HCT116 (cell line): ENCODE measurements around the gene LYRM9. TPM values are rescaled to one million over a fixed set of nuclear protein-coding genes. Genes with fewer than 3 reads are reported as not detected.

Experiments used
- ATAC-seq: fragments of 200-7000 bp; cut with Tn5 transposase; 2 replicates; pipeline ENCODE4 v1.9.1; 2020; ENCODE audit warnings: mild to moderate bottlenecking, moderate library complexity
- BruUV-seq: library from RNA; stranded (reverse); fragments of 400-500 nt; replicated peaks from 2 replicates; lab custom pipeline; 2021; lab: Mats Ljungman, UMichigan
- CTCF ChIA-PET: fragments of 300-600 bp; sonication (Branson Sonifier 250); formaldehyde crosslinking; loops from one replicate; lab custom pipeline; 2021; ENCODE audit warnings: antibody characterized with exemption; lab: Charles Lee
- POLR2A ChIA-PET: fragments of 300-600, 350-600 bp; sonication (Branson Sonifier 250); formaldehyde crosslinking; loops from one replicate; lab custom pipeline; 2021; ENCODE audit warnings: antibody characterized with exemption; lab: Charles Lee
- RAD21 ChIA-PET, 2 experiments: fragments of 300-600 bp; sonication (Branson Sonifier 250); formaldehyde crosslinking; loops; one replicate each; lab custom pipeline; 2023; ENCODE audit warnings: low total read pairs in 2 of 2; ENCODE audit not compliant: uncharacterized antibody in 2 of 2, unreplicated experiment in 2 of 2, low non-redundant PET in 1 of 2; lab: Charles Lee
- DNase-seq: peaks from one replicate; pipeline ENCODE4 v3.0.0-alpha.2; 2010; ENCODE audit warnings: low read depth, low spot score
- H2AFZ ChIP-seq: fragments of 200-600 bp; shearing (Covaris generic), sonication (generic); 2 replicates; pipeline ENCODE4 v1.6.1; 2017; ENCODE audit warnings: low read depth, mixed run types, mixed read lengths, antibody characterized with exemption, low read length; ENCODE audit not compliant: poor library complexity, severe bottlenecking
- H3K27ac ChIP-seq: 2 replicates; pipeline ENCODE4 v1.5.1; 2012; ENCODE audit warnings: low read depth, low read length
- H3K27me3 ChIP-seq: fragments of 200-600 bp; sonication (generic); 2 replicates; pipeline ENCODE4 v1.6.1; 2016; ENCODE audit warnings: mixed run types, low read length, mixed read lengths; ENCODE audit not compliant: insufficient read depth
- H3K36me3 ChIP-seq, 2 experiments: fragments of 200-500 bp in 1 of 2; fragments of 200-600 bp in 1 of 2; sonication (Bioruptor generic) in 1 of 2; sonication (generic) in 1 of 2; 2 replicates each; pipeline versions ENCODE4 v1.5.1 to v1.6.1; 2014 to 2016; ENCODE audit warnings: low read length in 2 of 2, inconsistent platforms in 1 of 2, mixed read lengths in 1 of 2, mixed run types in 1 of 2; ENCODE audit not compliant: insufficient read depth in 2 of 2, control insufficient read depth in 1 of 2
- H3K4me1 ChIP-seq, 2 experiments: fragments of 200-600 bp in 1 of 2; sonication (generic) in 1 of 2; 2 replicates each; pipeline versions ENCODE4 v1.5.1 to v1.6.1; 2012 to 2017; ENCODE audit warnings: low read length in 2 of 2, inconsistent platforms in 1 of 2, mild to moderate bottlenecking in 1 of 2, mixed read lengths in 1 of 2, mixed run types in 1 of 2, moderate library complexity in 1 of 2; ENCODE audit not compliant: insufficient read depth in 2 of 2, control insufficient read depth in 1 of 2
- H3K4me2 ChIP-seq: fragments of 200-600 bp; sonication (generic); 2 replicates; pipeline ENCODE4 v1.6.1; 2017; ENCODE audit warnings: mixed run types, low read length, mixed read lengths
- H3K4me3 ChIP-seq, 2 experiments: fragments of 200-600 bp in 1 of 2; sonication (generic) in 1 of 2; replicated peaks in 1 of 2; 2 replicates each; pipeline ENCODE4 v1.5.1; 2011 to 2016; ENCODE audit warnings: low read length in 2 of 2, control low read depth in 1 of 2, low read depth in 1 of 2, mild to moderate bottlenecking in 1 of 2, mixed read lengths in 1 of 2, mixed run types in 1 of 2
- H3K79me2 ChIP-seq: fragments of 200-600 bp; sonication (generic); 2 replicates; pipeline ENCODE4 v1.6.1; 2017; ENCODE audit warnings: mild to moderate bottlenecking, mixed run types, low read length, moderate library complexity, mixed read lengths; ENCODE audit not compliant: insufficient read depth
- H3K9ac ChIP-seq: fragments of 200-600 bp; sonication (generic); 2 replicates; pipeline ENCODE4 v1.6.1; 2016; ENCODE audit warnings: low read length, mixed read lengths
- H3K9me2 ChIP-seq: fragments of 200-600 bp; sonication (generic), shearing (Covaris generic); 2 replicates; pipeline ENCODE4 v1.6.1; 2017; ENCODE audit warnings: mixed run types, mild to moderate bottlenecking, moderate library complexity; ENCODE audit not compliant: insufficient read depth
- H3K9me3 ChIP-seq, 2 experiments: fragments of 200-500 bp in 1 of 2; fragments of 200-600 bp in 1 of 2; sonication (Bioruptor generic) in 1 of 2; sonication (generic) in 1 of 2; 2 replicates each; pipeline ENCODE4 v1.6.1; 2014 to 2017; ENCODE audit warnings: low read length in 2 of 2, mixed read lengths in 2 of 2, inconsistent platforms in 1 of 2, low read depth in 1 of 2, mild to moderate bottlenecking in 1 of 2, mixed run types in 1 of 2, moderate library complexity in 1 of 2; ENCODE audit not compliant: control insufficient read depth in 1 of 2, insufficient read depth in 1 of 2
- H4K20me1 ChIP-seq: fragments of 200-600 bp; sonication (generic), shearing (Covaris generic); 2 replicates; pipeline ENCODE4 v1.6.1; 2017; ENCODE audit warnings: mixed run types, mild to moderate bottlenecking, moderate library complexity; ENCODE audit not compliant: insufficient read depth
- YY1 ChIP-seq: IDR thresholded peaks from 2 replicates; pipeline ENCODE4 v1.6.1; 2011; ENCODE audit warnings: low read length, low read depth, moderate library complexity, mild to moderate bottlenecking; ENCODE audit not compliant: insufficient replicate concordance; ENCODE audit errors: extremely low read depth
- ZBTB33 ChIP-seq: IDR thresholded peaks from 2 replicates; pipeline ENCODE4 v1.6.1; 2011; ENCODE audit warnings: mild to moderate bottlenecking, low read length, moderate library complexity; ENCODE audit not compliant: insufficient replicate concordance; ENCODE audit errors: extremely low read depth
- intact Hi-C: fragments of 100-400 bp; cut with micrococcal nuclease; formaldehyde crosslinking; loops from 2 replicates; pipeline ENCODE4 v1.10.0; 2022
- total RNA-seq: library from RNA; stranded (reverse); gene quantifications from one replicate; pipeline ENCODE4 v1.2.1, GENCODE V29; 2021; ENCODE audit not compliant: unreplicated experiment

The LYRM9 gene
- total RNA-seq, 1 experiment from 2014 or later = 4.8 TPM

- Histone ChIP-seq H3K27me3 (peaks cover 16% of the 10 kb centered on the region), H3K4me3 (no peak overlapping the region), H3K4me1 (no peaks in the 10 kb centered on the region), H3K4me2 (no peak overlapping the region), H4K20me1 (no peaks in the 10 kb centered on the region), H3K79me2 (no peaks in the 10 kb centered on the region), H3K9me3 (no peaks in the 10 kb centered on the region), H3K9me2 (no peaks in the 10 kb centered on the region), H3K27ac (no peak overlapping the region), H3K9ac (no peak overlapping the region), H2AFZ (no peak overlapping the region), H3K36me3 (no peaks in the 10 kb centered on the region)
- ChIA-PET RAD21 (no interaction called here), CTCF (no interaction called here), POLR2A (no interaction called here)
- DNase-seq (no peak), ATAC-seq (no peak)
- intact Hi-C loops = no loop called here
- no peak for TF ChIP-seq YY1
- no peak for TF ChIP-seq ZBTB33
- BruUV-seq = no TSS peak
Measured at GRCh38 chr17:27940503-27941428, 47.6 kb upstream of the LYRM9 start.
